Activated naive CD4-positive, alpha-beta T cell treated with Interleukin-2 at 50 U/mL for 16 hours (primary cell): ENCODE measurements around the gene PCYT1A.
"Not testable (repeated sequence)": the region's sequence is repeated elsewhere in the genome, so short reads cannot be mapped to it uniquely, and the experiment has no call there.

Experiments
- DNase-seq: peaks from one replicate; pipeline ENCODE4 v3.0.0-alpha.2; 2020

Gene PCYT1A

GRCh38 chr3:196189566-196190347 is 97.8 kb downstream of the PCYT1A start:
- no peak for DNase-seq

- DNase-seq = no peak
Observed at GRCh38 chr3:196186651-196187573, 100.6 kb downstream of the PCYT1A start.

GRCh38 chr3:196184881-196185280 is 102.6 kb downstream of the PCYT1A start:
- no peak for DNase-seq

DNA sequence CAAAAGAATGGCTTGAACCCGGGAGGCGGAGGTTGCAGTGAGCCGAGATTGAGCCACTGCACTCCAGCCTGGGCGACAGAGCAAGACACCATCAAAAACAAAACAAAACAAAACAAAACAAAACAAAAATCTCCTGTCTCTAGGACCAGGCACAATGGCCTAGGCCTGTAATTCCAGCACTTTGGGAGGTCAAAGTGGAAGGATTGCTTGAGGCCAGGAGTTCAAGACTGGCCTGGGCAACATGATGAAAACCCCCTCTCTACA is 103.4 kb downstream of the PCYT1A start:
- DNase-seq = not testable (repeated sequence)

DNA sequence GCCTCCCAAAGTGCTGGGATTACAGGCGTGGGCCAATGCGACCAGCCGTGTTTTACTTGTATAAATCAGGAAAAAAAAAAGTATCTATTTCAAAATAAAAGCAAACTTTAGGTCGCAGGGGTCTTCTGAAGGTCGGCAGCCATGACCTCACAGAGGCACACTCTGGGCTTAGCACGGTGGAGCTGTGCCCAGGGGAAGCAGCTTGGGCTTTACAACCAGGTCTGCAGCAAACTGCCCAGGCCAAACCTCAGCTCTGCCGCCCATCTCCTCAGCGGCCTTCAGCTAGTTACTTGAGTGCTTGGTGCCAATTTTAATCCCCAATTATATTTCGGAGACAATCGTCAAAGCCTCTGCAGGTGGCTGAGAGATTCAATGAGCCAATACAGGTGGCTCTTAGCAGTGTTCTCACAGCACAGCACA is 106.4 kb downstream of the PCYT1A start:
- DNase-seq = no peak

GRCh38 chr3:196180346-196180745 is 107.2 kb downstream of the PCYT1A start:
- no peak for DNase-seq
